ENCODE results near the gene TOR4A. TPM values are rescaled to one million over a fixed set of nuclear protein-coding genes. Genes with fewer than 3 reads are reported as not detected.

The TOR4A gene
- total RNA-seq, 1 donor from 2014 or later = 1.5 TPM

GRCh38 chr9:137311171-137311985 is 33.9 kb downstream of the TOR4A start:
- H3K4me3 Mint-ChIP-seq (ENCODE audit: unreplicated experiment) = no peak overlapping the region
- H3K36me3 Mint-ChIP-seq (ENCODE audit: unreplicated experiment) = no peaks in the 10 kb centered on the region
- no peak for TF ChIP-seq CTCF (IDR thresholded peaks at IDR 0.05; ENCODE audit: partially characterized antibody, unreplicated experiment)
- H3K9me3 Mint-ChIP-seq (ENCODE audit: unreplicated experiment) = peaks cover 4% of the 10 kb centered on the region
- H3K27ac Mint-ChIP-seq (ENCODE audit: unreplicated experiment) = no peak overlapping the region
- no peaks in the 10 kb centered on the region for H3K27me3 Mint-ChIP-seq (ENCODE audit: unreplicated experiment)
- DNase-seq = peak; percentile 18
- peaks cover 3% of the 10 kb centered on the region for H3K4me1 Mint-ChIP-seq (ENCODE audit: low read depth, unreplicated experiment)

GRCh38 chr9:137311986-137312851 is 34.7 kb downstream of the TOR4A start:
- no peak for DNase-seq
- TF ChIP-seq CTCF (IDR thresholded peaks at IDR 0.05; ENCODE audit: partially characterized antibody, unreplicated experiment) = no peak
- no peaks in the 10 kb centered on the region for H3K36me3 Mint-ChIP-seq (ENCODE audit: unreplicated experiment)

GRCh38 chr9:137312852-137313325 is 35.4 kb downstream of the TOR4A start:
- no peak overlapping the region for H3K4me3 Mint-ChIP-seq (ENCODE audit: unreplicated experiment)
- peaks cover 4% of the 10 kb centered on the region for H3K9me3 Mint-ChIP-seq (ENCODE audit: unreplicated experiment)
- H3K27me3 Mint-ChIP-seq (ENCODE audit: unreplicated experiment) = no peaks in the 10 kb centered on the region
- peak; percentile 21 for DNase-seq
- H3K4me1 Mint-ChIP-seq (ENCODE audit: low read depth, unreplicated experiment) = peaks cover 3% of the 10 kb centered on the region
- H3K27ac Mint-ChIP-seq (ENCODE audit: unreplicated experiment) = no peak overlapping the region
- H3K36me3 Mint-ChIP-seq (ENCODE audit: unreplicated experiment) = no peaks in the 10 kb centered on the region
- no peak for TF ChIP-seq CTCF (IDR thresholded peaks at IDR 0.05; ENCODE audit: partially characterized antibody, unreplicated experiment)

More at GRCh38 chr9:137311986-137312851, 34.7 kb downstream of the TOR4A start:
- Mint-ChIP-seq H3K4me3 (ENCODE audit: unreplicated experiment) (no peak overlapping the region), H3K27ac (ENCODE audit: unreplicated experiment) (no peak overlapping the region), H3K9me3 (ENCODE audit: unreplicated experiment) (peaks cover 4% of the 10 kb centered on the region), H3K27me3 (ENCODE audit: unreplicated experiment) (no peaks in the 10 kb centered on the region), H3K4me1 (ENCODE audit: low read depth, unreplicated experiment) (peaks cover 3% of the 10 kb centered on the region)

GRCh38 chr9:137313326-137313936 is 35.9 kb downstream of the TOR4A start:
- no peak for TF ChIP-seq CTCF (IDR thresholded peaks at IDR 0.05; ENCODE audit: partially characterized antibody, unreplicated experiment)
- Mint-ChIP-seq H3K4me1 (ENCODE audit: low read depth, unreplicated experiment) (peaks cover 3% of the 10 kb centered on the region), H3K4me3 (ENCODE audit: unreplicated experiment) (peak overlapping the region; percentile 8), H3K27me3 (ENCODE audit: unreplicated experiment) (no peaks in the 10 kb centered on the region), H3K27ac (ENCODE audit: unreplicated experiment) (no peak overlapping the region), H3K9me3 (ENCODE audit: unreplicated experiment) (peaks cover 4% of the 10 kb centered on the region), H3K36me3 (ENCODE audit: unreplicated experiment) (no peaks in the 10 kb centered on the region)
- peak; percentile 24 for DNase-seq

All from glutamatergic neuron (in vitro differentiated cells).